Mucosa of gallbladder (tissue), 1 donor: Measurements from ENCODE around the gene PSMF1. TPM values are rescaled to one million over a fixed set of nuclear protein-coding genes. Genes with fewer than 3 reads are reported as not detected.

ENCODE experiments used
- DNase-seq: peaks from one replicate; pipeline ENCODE4 v3.0.0-alpha.2; 2020; ENCODE audit warnings: low spot score
- total RNA-seq: library from RNA; stranded (reverse); gene quantifications from one replicate; pipeline ENCODE4 v1.2.1, GENCODE V29; 2021
- donor health status: DM: no; HTN: no; CAD: no.

PSMF1 gene
- total RNA-seq, 1 donor from 2014 or later = 138 TPM

GRCh38 chr20:1163653-1164052 lies 45.3 kb downstream of the PSMF1 start:
- no peak for DNase-seq

DNA sequence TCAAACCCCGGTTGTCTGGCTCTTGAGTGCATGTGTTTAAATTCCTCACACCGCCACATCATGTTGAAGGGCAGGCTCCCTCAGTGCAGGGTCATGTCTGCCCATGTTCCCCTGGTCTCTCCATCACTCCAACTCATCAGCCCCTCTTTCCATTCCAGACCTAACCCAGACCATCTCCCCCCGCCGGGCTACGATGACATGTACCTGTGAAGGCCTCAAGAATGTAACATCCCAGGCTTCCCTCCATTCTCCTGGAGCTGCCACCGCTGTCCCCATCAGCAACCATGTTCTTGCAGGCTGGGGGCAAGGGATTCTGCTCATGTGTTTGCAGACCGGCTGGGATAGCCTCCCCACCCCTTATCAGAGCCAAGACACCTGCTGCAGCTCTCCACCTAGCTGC lies 46.5 kb downstream of the PSMF1 start:
- no peak for DNase-seq

- DNase-seq = no peak
These were observed 47.1 kb downstream of the PSMF1 start for GRCh38 chr20:1165521-1165920.

GRCh38 chr20:1165941-1166340 lies 47.5 kb downstream of the PSMF1 start:
- no peak for DNase-seq

DNA sequence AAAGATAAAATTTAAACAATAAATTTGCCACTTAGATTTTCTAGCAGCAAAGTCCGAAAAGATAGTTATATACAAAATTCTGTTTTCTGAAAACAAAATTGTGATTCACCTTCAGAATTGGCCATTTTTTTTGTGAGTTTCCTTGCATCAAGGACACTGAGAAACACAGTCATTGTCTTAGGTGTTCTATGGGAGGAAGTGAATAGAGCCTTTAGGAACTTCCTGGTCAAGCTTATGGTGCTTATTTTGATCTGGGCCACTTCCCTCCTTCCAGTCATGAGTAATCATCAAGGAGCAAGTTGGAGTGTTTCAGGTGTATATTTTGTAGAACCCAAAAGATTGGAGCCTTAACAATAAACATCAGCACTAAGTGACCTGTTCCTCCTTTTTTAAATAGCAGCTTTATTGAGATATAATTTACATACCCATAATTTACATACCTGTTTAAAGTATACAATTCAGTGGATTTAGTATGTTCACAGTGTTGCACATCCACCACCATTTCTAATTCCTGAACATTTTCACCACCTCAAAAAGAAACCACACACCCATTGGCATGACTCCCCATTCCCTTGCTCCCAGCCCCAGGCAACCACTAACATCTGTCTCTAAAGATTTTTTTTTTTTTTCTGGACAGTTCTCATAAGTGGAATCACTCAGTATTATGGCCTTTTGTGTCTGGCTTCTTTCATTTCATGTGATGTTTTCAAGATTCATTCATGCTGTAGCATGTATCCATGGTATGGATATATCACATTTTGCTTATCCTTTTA lies 48.7 kb downstream of the PSMF1 start:
- no peak for DNase-seq

- no peak for DNase-seq
These were observed 50.8 kb downstream of the PSMF1 start for GRCh38 chr20:1169224-1169623.

DNA sequence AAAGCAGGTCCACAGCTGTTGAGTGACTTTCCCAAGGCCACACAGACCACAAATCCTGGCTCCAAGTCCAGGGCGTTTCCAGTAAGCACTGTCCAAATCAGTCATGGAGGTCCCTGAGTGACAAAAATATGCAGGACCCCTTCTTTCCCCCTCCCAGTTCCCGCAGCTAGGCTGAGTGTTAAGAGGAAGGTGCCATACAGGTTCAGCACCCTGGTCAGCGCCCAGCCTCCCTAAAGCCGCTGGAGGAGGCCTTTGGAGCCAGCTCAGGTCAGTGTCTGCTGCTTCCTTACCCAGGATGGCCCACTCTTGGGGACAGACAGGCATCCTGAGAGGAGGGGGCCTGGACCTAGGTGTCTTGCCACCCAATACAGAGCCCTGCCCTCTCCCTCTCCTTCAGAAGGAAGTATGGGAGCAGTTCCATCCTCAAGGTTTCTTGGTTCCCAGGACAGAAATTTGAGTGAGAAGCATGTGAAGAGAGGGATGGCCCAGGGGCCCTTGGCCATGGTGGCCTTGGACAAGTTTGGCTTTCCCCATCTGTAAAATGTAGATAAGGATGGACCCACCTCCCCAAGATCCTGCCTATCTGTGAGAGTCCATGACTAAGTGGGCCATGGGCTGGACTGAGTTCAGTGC lies 53.2 kb downstream of the PSMF1 start:
- DNase-seq = peak; percentile 33

- no peak for DNase-seq
These were observed 55.3 kb downstream of the PSMF1 start for GRCh38 chr20:1173698-1174097.

DNA sequence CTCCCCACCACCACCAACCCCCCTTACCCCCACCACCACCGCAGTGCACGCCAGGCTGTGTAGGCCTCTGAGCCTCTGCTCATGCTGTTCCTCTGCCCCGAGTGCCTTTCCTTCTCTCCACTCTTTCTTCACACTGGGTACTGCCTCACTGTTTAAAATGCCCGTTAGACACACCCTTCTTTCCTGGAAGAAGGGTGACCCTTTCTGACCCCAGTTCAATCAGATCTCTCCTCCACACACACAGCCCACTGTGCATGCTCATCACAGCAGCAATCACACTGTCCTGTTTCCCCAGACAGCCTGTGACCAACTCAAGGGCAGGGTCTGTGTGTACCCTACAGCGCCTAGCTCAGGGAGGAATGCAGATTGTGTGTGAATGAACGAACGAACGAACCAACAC lies 56.4 kb downstream of the PSMF1 start:
- DNase-seq = no peak

DNA sequence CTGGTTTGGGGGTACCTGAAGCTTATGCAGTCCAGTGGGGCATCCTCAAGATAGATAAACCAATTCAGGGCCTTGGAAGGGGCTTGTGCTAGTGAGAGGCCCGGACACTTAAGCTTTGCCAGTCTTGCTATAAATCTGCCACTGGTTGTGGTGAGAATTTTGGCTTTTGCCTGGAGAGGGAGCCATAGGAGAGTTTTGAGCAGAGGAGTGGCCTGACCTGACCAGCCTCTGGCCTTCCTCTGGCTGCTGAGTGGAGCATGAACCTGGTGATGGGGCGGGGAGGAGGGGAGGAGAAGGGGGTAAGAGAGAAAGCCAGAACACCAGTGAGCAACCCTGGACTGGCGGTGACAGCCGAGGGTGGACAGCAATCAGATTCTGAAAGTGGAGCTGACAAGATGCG lies 59.3 kb downstream of the PSMF1 start:
- DNase-seq = no peak

- no peak for DNase-seq
These were observed 59.7 kb downstream of the PSMF1 start for GRCh38 chr20:1178103-1178502.

DNA sequence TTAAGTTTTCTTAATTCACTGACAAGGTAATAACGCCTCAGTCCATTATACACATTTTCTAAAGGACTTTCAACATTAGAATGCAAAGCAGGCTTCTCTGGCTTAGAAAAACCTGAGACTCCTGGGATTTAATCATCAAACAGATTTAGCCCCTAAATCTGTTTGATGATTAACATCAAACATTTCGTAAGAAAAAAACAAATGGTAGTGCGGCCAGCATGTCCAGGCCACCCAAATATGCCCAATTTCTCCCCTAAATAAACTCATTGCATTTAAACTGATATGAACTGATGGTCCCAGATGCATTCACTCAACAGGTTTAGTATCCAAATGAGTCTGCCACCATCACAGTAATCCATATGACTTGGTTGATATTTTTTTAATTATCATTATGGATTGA lies 60.2 kb downstream of the PSMF1 start:
- no peak for DNase-seq

DNA sequence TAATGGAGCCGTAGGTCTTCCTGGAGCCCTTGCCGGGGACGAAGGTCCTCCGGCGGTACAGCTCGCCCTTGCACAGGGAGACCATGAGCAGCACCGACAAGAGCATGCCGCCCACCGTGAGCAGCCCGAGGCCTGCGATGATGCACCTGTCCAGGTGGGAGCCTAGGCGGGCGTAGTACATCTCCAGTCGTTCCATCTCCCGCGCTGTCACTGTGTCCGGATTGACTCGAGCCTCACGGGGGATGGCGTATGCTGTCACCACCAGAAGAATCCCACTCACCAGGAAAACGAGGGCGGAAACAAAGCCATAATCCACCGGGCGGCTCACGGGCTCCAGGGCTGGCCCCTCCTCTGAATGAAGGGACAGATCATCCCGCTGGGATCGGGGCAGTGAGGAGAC lies 62.5 kb downstream of the PSMF1 start:
- DNase-seq = no peak

DNA sequence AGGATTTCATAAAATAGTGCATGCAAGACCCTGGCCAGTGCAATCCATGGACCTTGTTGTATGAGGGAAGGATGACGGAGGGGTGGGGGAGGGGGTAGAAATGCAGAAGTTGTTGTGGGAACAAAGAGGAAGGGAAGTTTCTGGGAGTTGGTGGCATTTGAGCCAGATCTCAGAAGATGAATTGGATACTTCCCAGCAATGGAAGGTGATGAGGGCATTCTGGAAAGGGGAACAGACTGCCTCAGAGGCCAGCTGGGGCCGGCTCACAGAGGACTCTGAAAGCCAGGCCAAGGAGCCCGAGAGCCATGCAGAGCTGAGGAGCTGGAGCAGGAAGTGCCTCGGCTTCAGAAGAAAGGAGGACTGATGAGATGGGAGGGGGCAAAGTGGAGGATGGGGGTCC lies 63.7 kb downstream of the PSMF1 start:
- DNase-seq = no peak

GRCh38 chr20:1183153-1183552 lies 64.8 kb downstream of the PSMF1 start:
- DNase-seq = no peak

DNA sequence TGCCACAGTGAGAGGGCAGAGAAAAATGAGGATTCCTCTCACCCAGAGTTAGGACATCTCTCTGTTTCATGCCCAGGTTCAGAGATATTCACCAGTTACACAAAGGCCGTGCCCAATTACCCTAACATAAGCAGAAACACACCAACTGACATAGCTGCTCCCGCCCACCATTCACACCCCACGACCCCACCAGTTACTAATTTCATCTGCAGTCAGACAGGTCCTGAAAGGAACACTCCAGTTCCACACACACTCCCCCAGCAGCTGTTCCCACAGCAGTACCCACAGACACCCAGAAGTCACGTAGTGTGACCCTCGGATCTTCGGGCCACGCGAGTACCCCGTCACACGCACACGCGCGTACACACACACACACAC lies 65.8 kb downstream of the PSMF1 start:
- DNase-seq = no peak

DNA sequence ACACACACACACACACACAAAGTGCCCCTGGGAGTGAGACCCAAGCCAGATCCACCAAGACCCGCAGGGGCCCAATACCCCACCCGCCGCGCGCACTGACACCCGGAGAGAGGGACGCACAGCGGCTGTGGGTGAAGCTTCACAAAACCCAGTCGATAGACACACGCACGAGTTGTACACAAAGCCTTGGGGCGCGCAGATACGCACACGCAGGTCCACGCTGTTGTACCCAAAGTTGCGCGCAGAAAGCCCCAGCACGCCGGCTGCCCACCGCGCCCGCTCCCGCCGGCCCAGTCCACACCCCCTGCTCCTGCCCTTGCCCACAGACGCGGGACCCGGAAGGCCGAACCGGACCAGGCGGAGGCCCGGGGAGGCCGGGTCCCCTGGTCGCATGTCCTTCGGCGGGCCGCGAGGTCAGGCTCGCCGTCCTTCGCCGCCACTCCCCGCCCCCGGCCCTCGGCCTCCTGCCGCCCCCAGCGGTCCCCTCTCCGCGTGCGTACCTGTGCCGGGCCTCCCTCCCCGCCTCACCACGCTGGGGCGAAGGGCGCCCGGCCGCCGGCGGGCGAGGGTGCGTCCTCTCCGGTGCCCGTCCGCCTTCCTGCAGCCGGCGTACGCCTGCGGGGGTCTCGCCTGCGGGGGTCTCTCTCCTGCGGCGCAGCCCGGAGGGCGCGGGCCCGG lies 66.4 kb downstream of the PSMF1 start, which contains the start of gene TMEM74B:
TSS of gene TMEM74B (minus strand) at position 344 of the 678 bp plus-strand sequence. CDS start 1,180 bp downstream, outside the sequence.
- no peak for DNase-seq

GRCh38 chr20:1185316-1185741 lies 66.9 kb downstream of the PSMF1 start:
- DNase-seq = no peak

- no peak for DNase-seq
These were observed 67.5 kb downstream of the PSMF1 start for GRCh38 chr20:1185790-1186334.

GRCh38 chr20:1186367-1186991 lies 68.1 kb downstream of the PSMF1 start:
- DNase-seq = no peak

GRCh38 chr20:1187605-1188171 lies 69.3 kb downstream of the PSMF1 start:
- no peak for DNase-seq

DNA sequence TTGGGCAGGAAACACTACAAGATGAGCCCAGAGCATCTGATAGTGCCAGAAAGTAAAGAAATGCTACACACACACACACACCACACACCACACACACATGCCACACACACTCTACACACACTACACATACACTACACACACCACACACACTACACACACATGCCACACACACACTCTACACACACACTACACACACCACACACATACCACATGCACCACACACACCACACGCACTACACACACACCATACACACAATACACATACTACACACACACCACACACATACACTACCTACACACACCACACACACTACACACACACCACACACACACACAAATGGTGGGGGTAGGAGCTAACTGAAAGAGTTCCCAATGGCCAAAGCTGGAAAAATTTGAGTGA lies 69.9 kb downstream of the PSMF1 start:
- DNase-seq = no peak
